HG02759 (cell line): ENCODE data around the gene TRIM51G.
"Not testable (repeated sequence)": the region's sequence is repeated elsewhere in the genome, so short reads cannot be mapped to it uniquely, and the experiment has no call there.

Experiments used
- ATAC-seq: cut with Tn5 transposase; IDR thresholded peaks from one replicate; pipeline ENCODE4 v1.9.1; 2021; ENCODE audit warnings: mild to moderate bottlenecking, moderate library complexity; ENCODE audit not compliant: unreplicated experiment

TRIM51G gene, protein sequence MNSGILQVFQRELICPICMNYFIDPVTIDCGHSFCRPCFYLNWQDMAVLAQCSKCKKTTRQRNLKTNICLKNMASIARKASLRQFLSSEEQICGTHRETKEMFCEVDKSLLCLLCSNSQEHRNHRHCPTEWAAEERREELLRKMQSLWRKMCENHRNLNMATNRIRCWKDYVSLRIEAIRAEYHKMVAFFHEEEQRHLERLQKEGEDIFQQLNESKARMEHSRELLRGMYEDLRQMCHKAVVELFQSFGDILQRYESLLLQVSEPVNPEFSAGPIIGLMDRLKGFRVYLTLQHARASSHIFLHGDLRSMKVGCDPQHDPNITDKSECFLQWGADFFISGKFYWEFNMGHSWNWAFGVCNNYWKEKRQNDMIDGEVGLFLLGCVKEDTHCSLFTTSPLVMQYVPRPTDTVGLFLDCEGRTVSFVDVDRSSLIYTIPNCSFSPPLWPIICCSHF

DNA sequence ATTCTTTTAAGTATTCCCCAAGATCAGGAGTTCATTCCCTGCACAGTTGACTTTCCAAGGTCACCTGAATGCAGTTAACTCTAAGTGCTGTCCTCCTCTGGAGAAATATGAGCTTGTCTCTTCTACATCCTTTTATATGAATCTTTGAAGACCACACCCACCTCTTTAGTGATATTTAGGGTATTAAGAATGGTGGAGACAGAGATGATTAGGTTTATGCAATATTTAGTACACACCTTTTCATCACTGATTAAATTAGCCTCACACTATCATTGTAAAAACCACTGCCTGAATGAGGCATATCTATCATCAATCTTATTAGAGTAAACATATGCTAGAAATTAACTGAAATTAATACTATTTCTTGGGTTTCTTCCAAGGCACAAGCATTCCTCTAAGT, at the start of gene TRIM51G:
Gene TRIM51G (minus strand): TSS at position 101 of the 400 bp plus-strand sequence. CDS start 2,190 bp downstream, outside the sequence.
- not testable (repeated sequence) for ATAC-seq

DNA sequence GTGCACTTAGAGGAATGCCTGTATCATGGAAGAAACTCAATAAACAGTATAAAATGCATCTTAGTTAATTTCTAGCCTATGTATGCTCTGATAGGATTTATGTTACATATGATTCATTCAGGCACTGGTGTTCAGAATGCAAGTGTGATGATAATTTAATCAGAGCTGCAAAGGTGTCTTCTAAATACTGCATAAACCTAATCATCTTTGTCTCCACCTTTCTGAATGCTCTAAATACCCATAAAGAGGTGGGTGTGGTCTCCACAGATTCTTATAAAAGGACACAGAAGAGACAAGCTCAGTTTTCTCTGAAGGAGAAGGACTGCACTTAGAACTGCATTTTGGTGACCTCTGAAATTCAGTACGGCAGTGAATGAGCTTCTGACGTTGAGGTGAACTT, 44.8 kb upstream of the TRIM51G start, which contains the start of gene TRIM49B:
Gene TRIM49B (plus strand): TSS at position 301 of the 400 bp plus-strand sequence. CDS start 2,777 bp downstream, outside the sequence.
- not testable (repeated sequence) for ATAC-seq

DNA sequence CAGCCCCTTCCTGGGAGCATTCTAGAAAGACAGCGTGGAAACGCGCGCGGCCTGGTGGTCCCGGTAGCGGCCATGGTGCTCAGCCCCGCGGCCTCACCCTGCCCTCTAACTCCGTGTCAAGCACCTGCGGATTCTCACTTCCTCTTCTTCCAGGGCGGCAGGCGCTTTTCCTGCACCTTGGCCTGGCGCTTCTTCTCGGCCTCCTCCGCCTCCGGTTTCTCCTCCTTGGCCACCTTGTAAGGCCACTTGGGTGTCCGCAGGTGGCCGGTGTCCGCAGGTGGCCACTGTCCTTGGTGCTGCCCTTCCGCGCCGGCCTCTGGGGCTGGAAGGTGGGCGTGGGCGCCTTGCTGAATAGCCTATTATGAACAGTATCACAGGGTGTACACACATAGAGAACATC, 15.1 kb downstream of the TRIM51G start:
- ATAC-seq = not testable (repeated sequence)

DNA sequence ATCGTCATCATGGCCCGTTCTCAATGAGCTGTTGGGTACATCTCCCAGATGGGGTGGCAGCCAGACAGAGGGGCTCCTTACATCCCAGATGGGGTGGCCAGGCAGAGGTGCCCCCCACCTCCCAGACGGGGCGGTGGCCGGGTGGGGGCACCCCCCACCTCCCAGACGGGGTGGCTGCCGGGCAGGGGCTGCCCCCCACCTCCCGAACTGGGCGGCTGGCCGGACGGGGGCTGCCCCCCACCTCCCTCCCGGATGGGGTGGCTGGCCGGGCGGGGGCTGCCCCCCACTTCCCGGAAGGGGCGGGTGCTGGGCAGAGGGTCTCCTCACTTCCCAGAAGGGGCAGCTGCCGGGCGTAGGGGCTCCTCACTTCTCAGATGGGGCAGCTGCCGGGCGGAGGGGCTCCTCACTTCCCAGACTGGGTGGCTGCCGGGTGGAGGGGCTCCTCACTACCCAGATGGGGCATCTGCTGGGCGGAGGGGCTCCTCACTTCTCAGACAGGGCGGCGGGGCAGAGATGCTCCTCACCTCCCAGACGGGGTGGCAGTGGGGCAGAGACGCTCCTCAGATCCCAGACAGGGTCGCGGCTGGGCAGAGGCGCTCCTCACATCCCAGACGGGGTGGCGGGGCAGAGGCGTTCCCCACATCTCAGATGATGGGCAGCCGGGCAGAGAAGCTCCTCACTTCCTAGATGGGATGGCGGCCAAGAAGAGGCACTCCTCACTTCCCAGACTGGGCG, 28.2 kb downstream of the TRIM51G start:
- not testable (repeated sequence) for ATAC-seq

DNA sequence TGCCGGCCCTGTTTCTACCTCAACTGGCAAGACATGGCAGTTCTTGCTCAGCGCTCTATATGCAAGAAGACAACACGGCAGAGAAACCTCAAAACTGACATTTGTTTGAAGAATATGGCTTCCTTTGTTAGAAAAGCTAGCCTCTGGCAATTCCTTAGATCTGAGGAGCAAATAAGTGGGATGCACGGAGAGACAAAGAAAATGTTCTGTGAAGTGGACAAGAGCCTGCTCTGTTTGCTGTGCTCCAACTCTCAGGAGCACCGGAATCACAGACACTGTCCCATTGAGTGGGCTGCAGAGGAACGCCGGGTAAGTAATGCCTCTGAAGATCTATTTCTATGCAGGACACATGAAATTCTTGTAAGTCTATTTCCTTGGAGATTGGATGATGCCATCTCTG, 37.9 kb downstream of the TRIM51G start:
- not testable (repeated sequence) for ATAC-seq
